ENCODE measurements around the gene ANKRD29.
A peak's percentile ranks its signal among the peaks of the same experiment; 100 is the strongest.

- TF ChIP-seq EP300 (IDR thresholded peaks at IDR 0.05; ENCODE audit: borderline replicate concordance): no peak
- no peak for TF ChIP-seq REST (IDR thresholded peaks at IDR 0.05; ENCODE audit: low read depth)
- TF ChIP-seq RAD21 (IDR thresholded peaks at IDR 0.05; ENCODE audit: low read depth): peak; percentile 50
- no peak for TF ChIP-seq TAF1 (IDR thresholded peaks at IDR 0.05; ENCODE audit: low read depth)
- no peak for TF ChIP-seq ZBTB7A (IDR thresholded peaks at IDR 0.05; ENCODE audit: low read depth)
- no peak for TF ChIP-seq CEBPB (IDR thresholded peaks at IDR 0.05)
- no peak for TF ChIP-seq CREB1 (IDR thresholded peaks at IDR 0.05; ENCODE audit: low read depth)
- TF ChIP-seq MAX (IDR thresholded peaks at IDR 0.05): no peak
- TF ChIP-seq FOXM1 (IDR thresholded peaks at IDR 0.05; ENCODE audit: borderline replicate concordance, low read depth): no peak
- no peak for TF ChIP-seq YY1 (IDR thresholded peaks at IDR 0.05; ENCODE audit: low read depth)
- no peak for TF ChIP-seq EGR1 (IDR thresholded peaks at IDR 0.05)
- TF ChIP-seq NFIC (IDR thresholded peaks at IDR 0.05): no peak
- no peak for TF ChIP-seq TEAD4 (IDR thresholded peaks at IDR 0.05)
- TF ChIP-seq TCF12 (IDR thresholded peaks at IDR 0.05; ENCODE audit: low read depth): no peak
These were observed 4.4 kb upstream of the ANKRD29 start for GRCh38 chr18:23667114-23667513.
